IPS-18c (cell line): ENCODE measurements around the gene LRP10.
"Not testable (repeated sequence)": the region's sequence is repeated elsewhere in the genome, so short reads cannot be mapped to it uniquely, and the experiment has no call there.

Source experiments
- H3K4me3 ChIP-seq: 2 replicates; pipeline ENCODE4 v1.7.0; 2013; ENCODE audit warnings: low read depth, mild to moderate bottlenecking, low read length, moderate library complexity; ENCODE audit not compliant: insufficient read depth
- H3K9me3 ChIP-seq: one replicate; pipeline ENCODE4 v1.6.1; 2013; ENCODE audit warnings: mild to moderate bottlenecking, low read length, moderate library complexity; ENCODE audit not compliant: control insufficient read depth, insufficient read depth

Gene LRP10

GRCh38 chr14:22852940-22853767 is 18.4 kb upstream of the LRP10 start:
- H3K4me3 ChIP-seq, result peak overlapping the region; percentile 54
- H3K9me3 ChIP-seq, result no peaks in the 10 kb centered on the region

GRCh38 chr14:22854296-22854695 is 17.2 kb upstream of the LRP10 start:
- not testable (repeated sequence) for H3K4me3 ChIP-seq, H3K9me3 ChIP-seq

GRCh38 chr14:22854963-22855724 is 16.4 kb upstream of the LRP10 start:
- Histone ChIP-seq H3K9me3 (no peaks in the 10 kb centered on the region), H3K4me3 (no peak overlapping the region)

GRCh38 chr14:22856428-22856827 is 15.1 kb upstream of the LRP10 start:
- no peak overlapping the region; the same call in 1 of the 2 replicates for H3K4me3 ChIP-seq

GRCh38 chr14:22860377-22860776 is 11.2 kb upstream of the LRP10 start:
- not testable (repeated sequence) for H3K9me3 ChIP-seq, H3K4me3 ChIP-seq

More at GRCh38 chr14:22856428-22856827, 15.1 kb upstream of the LRP10 start:
- H3K9me3 ChIP-seq, result no peaks in the 10 kb centered on the region

GRCh38 chr14:22861651-22862050 is 9.9 kb upstream of the LRP10 start:
- Histone ChIP-seq H3K4me3 (no peak overlapping the region), H3K9me3 (peaks cover 2% of the 10 kb centered on the region)

- Histone ChIP-seq H3K9me3 (peaks cover 2% of the 10 kb centered on the region), H3K4me3 (no peak overlapping the region)
Observed at GRCh38 chr14:22864979-22865378, 6.6 kb upstream of the LRP10 start.

- H3K4me3 ChIP-seq, result no peak overlapping the region
- peaks cover 2% of the 10 kb centered on the region for H3K9me3 ChIP-seq
Observed at GRCh38 chr14:22865424-22866405, 5.8 kb upstream of the LRP10 start.

- peaks cover 2% of the 10 kb centered on the region for H3K9me3 ChIP-seq
- H3K4me3 ChIP-seq, result no peak overlapping the region
Observed at GRCh38 chr14:22866874-22867273, 4.7 kb upstream of the LRP10 start.

- H3K4me3 ChIP-seq, result peak overlapping the region; percentile 82; the same call in 1 of the 2 replicates
- no peaks in the 10 kb centered on the region for H3K9me3 ChIP-seq
Observed at GRCh38 chr14:22870811-22871223, 723 bp upstream of the LRP10 start.

GRCh38 chr14:22872033-22872832 is 693 bp downstream of the LRP10 start:
- H3K9me3 ChIP-seq, result peaks cover 2% of the 10 kb centered on the region

GRCh38 chr14:22872833-22873520 is 1.4 kb downstream of the LRP10 start:
- H3K9me3 ChIP-seq, result peaks cover 2% of the 10 kb centered on the region
- no peak overlapping the region for H3K4me3 ChIP-seq

More at GRCh38 chr14:22872033-22872832, 693 bp downstream of the LRP10 start:
- peak overlapping the region; percentile 82 for H3K4me3 ChIP-seq

GRCh38 chr14:22875003-22875747 is 3.6 kb downstream of the LRP10 start:
- no peak overlapping the region for H3K4me3 ChIP-seq
- H3K9me3 ChIP-seq, result peaks cover 2% of the 10 kb centered on the region

- Histone ChIP-seq H3K9me3 (peaks cover 2% of the 10 kb centered on the region), H3K4me3 (no peak overlapping the region)
Observed at GRCh38 chr14:22875748-22876319, 4.3 kb downstream of the LRP10 start.

GRCh38 chr14:22877000-22877501 is 5.5 kb downstream of the LRP10 start:
- Histone ChIP-seq H3K4me3 (no peak overlapping the region), H3K9me3 (peaks cover 2% of the 10 kb centered on the region)
